ENCODE results near the gene GRPEL1. TPM values are rescaled to one million over a fixed set of nuclear protein-coding genes. Genes with fewer than 3 reads are reported as not detected.
A peak's percentile ranks its signal among the peaks of the same experiment; 100 is the strongest.

The GRPEL1 gene
- total and polyA plus RNA-seq, 2 of the 13 experiments (the other 11 are each of a cell fraction or from before 2014, with no cell fraction given): 32.3 to 141 TPM

GRCh38 chr4:7043284-7044136 is 24.4 kb downstream of the GRPEL1 start, which contains the start of gene TADA2B (continued):
- TF ChIP-seq ZNF34 (CRISPR knock-in tag; IDR thresholded peaks at IDR 0.05; ENCODE audit: borderline replicate concordance): no peak
- no peak for TF ChIP-seq ZNF704 (CRISPR knock-in tag; IDR thresholded peaks at IDR 0.05; ENCODE audit: borderline replicate concordance)
- TF ChIP-seq DBP (CRISPR knock-in tag; IDR thresholded peaks at IDR 0.05; ENCODE audit: not compliant biosample characterization): no peak
- TF ChIP-seq MEIS2 (CRISPR knock-in tag; IDR thresholded peaks at IDR 0.05): no peak
- no peak for TF ChIP-seq DNMT3B (CRISPR knock-in tag; conservative IDR thresholded peaks at IDR 0.05)
- TF ChIP-seq TAF15 (IDR thresholded peaks at IDR 0.05; ENCODE audit: low read depth, low read length, poor library complexity, severe bottlenecking): no peak
- no peak for TF ChIP-seq CBX1 (IDR thresholded peaks at IDR 0.05; ENCODE audit: low read depth)
- no peak for TF ChIP-seq ZNF619 (CRISPR knock-in tag; IDR thresholded peaks at IDR 0.05)
- TF ChIP-seq HNRNPLL (IDR thresholded peaks at IDR 0.05; ENCODE audit: low read depth, low read length, poor library complexity, severe bottlenecking): peak; percentile 42
- TF ChIP-seq KDM5A (IDR thresholded peaks at IDR 0.05; ENCODE audit: borderline replicate concordance, low read length): no peak
- no peak for TF ChIP-seq TBP (CRISPR knock-in tag; IDR thresholded peaks at IDR 0.05)
- TF ChIP-seq BATF2 (CRISPR knock-in tag; IDR thresholded peaks at IDR 0.05): no peak
- TF ChIP-seq ZNF503 (CRISPR knock-in tag; IDR thresholded peaks at IDR 0.05): no peak
- TF ChIP-seq ZNF501 (CRISPR knock-in tag; IDR thresholded peaks at IDR 0.05): peak; percentile 63; the same call in 1 of the 2 replicates
- no peak for TF ChIP-seq ZNF564 (CRISPR knock-in tag; IDR thresholded peaks at IDR 0.05)
- no peak for TF ChIP-seq CREBL2 (CRISPR knock-in tag; IDR thresholded peaks at IDR 0.05; ENCODE audit: borderline replicate concordance)
- no peak for TF ChIP-seq SNAPC2 (CRISPR knock-in tag; IDR thresholded peaks at IDR 0.05)
- no peak for TF ChIP-seq PRDM15 (CRISPR knock-in tag; IDR thresholded peaks at IDR 0.05)
- no peak for TF ChIP-seq FOXK1 (CRISPR knock-in tag; IDR thresholded peaks at IDR 0.05; ENCODE audit: borderline replicate concordance, low read depth)
- no peak for TF ChIP-seq ZNF567 (CRISPR knock-in tag; IDR thresholded peaks at IDR 0.05; ENCODE audit: borderline replicate concordance)

Measured in HepG2 (cell line).